ENCODE measurements around the gene GMIP. TPM values are rescaled to one million over a fixed set of nuclear protein-coding genes. Genes with fewer than 3 reads are reported as not detected.
A peak's percentile ranks its signal among the peaks of the same experiment; 100 is the strongest.

The GMIP gene
- total RNA-seq, 1 experiment from 2014 or later: 6.3 TPM

- peaks cover 12% of the 10 kb centered on the region; the same call in 1 of the 2 replicates for H3K36me3 ChIP-seq (ENCODE audit: low read depth, low read length)
- peaks cover 35% of the 10 kb centered on the region for H3K79me2 ChIP-seq (ENCODE audit: low read length)
- peak within 1 kb of the TSS; percentile 98 for H3K4me2 ChIP-seq (ENCODE audit: low read length)
- peak within 1 kb of the TSS; percentile 95 for H3K9ac ChIP-seq (ENCODE audit: low read length)
- no peak for TF ChIP-seq CTCF (conservative IDR thresholded peaks at IDR 0.05; ENCODE audit: low read depth, low read length)
- no peak for TF ChIP-seq EZH2 (IDR thresholded peaks at IDR 0.05; ENCODE audit: low read length, unreplicated experiment)
- TF ChIP-seq EZH2phosphoT487 (IDR thresholded peaks at IDR 0.05; ENCODE audit: borderline replicate concordance, low read length): no peak
- no peaks in the 10 kb centered on the region for H3K27me3 ChIP-seq (ENCODE audit: low read length)
- CTCF ChIA-PET: no interaction called here
- no peaks in the 10 kb centered on the region for H3K9me2 ChIP-seq (replicated peaks; ENCODE audit: low read length)
- BruUV-seq (replicated peaks): no TSS peak
- intact Hi-C loops (cut with micrococcal nuclease): no loop called here
- DNase-seq (peak; percentile 94), ATAC-seq (peak; percentile 86)
- no peaks in the 10 kb centered on the region for H3F3A ChIP-seq (ENCODE audit: low read length, unreplicated experiment)
- H3K27ac ChIP-seq (ENCODE audit: low read length): peak within 1 kb of the TSS; percentile 71
- peaks cover 11% of the 10 kb centered on the region for H3K4me1 ChIP-seq (ENCODE audit: insufficient read depth, low read length)
- peak within 1 kb of the TSS; percentile 83 for H2AFZ ChIP-seq (ENCODE audit: low read length)
- H4K20me1 ChIP-seq (ENCODE audit: low read length): 0 out of 2 replicates have a peak, but pooled peaks cover 7% of the 10 kb centered on the region
- no peaks in the 10 kb centered on the region for H3K9me3 ChIP-seq (ENCODE audit: low read length)
- POLR2A ChIA-PET (ENCODE audit: unreplicated experiment): no interaction called here
- H3K4me3 ChIP-seq (ENCODE audit: low read length): peak within 1 kb of the TSS; percentile 94
Measured at GRCh38 chr19:19663256-19664120, 20.0 kb upstream of the GMIP start, which contains the start of gene ATP13A1. Gene ATP13A1 (minus strand): TSS chr19:19663676. CDS start chr19:19663666, 10 bp downstream.

GRCh38 chr19:19662871-19663255, 19.4 kb upstream of the GMIP start:
- H3K9me3 ChIP-seq (ENCODE audit: low read length): no peaks in the 10 kb centered on the region
- intact Hi-C loops (cut with micrococcal nuclease): no loop called here
- peak overlapping the region; percentile 98 for H3K4me2 ChIP-seq (ENCODE audit: low read length)
- H3F3A ChIP-seq (ENCODE audit: low read length, unreplicated experiment): no peaks in the 10 kb centered on the region
- 0 out of 2 replicates have a peak, but pooled peaks cover 7% of the 10 kb centered on the region for H4K20me1 ChIP-seq (ENCODE audit: low read length)
- H3K79me2 ChIP-seq (ENCODE audit: low read length): peaks cover 35% of the 10 kb centered on the region
- peak overlapping the region; percentile 83 for H2AFZ ChIP-seq (ENCODE audit: low read length)
- ATAC-seq: peak; percentile 4
- POLR2A ChIA-PET (ENCODE audit: unreplicated experiment): no interaction called here
- TF ChIP-seq EZH2 (IDR thresholded peaks at IDR 0.05; ENCODE audit: low read length, unreplicated experiment) (no peak), CTCF (conservative IDR thresholded peaks at IDR 0.05; ENCODE audit: low read depth, low read length) (no peak), EZH2phosphoT487 (IDR thresholded peaks at IDR 0.05; ENCODE audit: borderline replicate concordance, low read length) (no peak)
- peak overlapping the region; percentile 95 for H3K9ac ChIP-seq (ENCODE audit: low read length)
- peak overlapping the region; percentile 94 for H3K4me3 ChIP-seq (ENCODE audit: low read length)
- peaks cover 11% of the 10 kb centered on the region for H3K4me1 ChIP-seq (ENCODE audit: insufficient read depth, low read length)
- no peaks in the 10 kb centered on the region for H3K9me2 ChIP-seq (replicated peaks; ENCODE audit: low read length)
- no peak for DNase-seq
- CTCF ChIA-PET: no interaction called here
- BruUV-seq (replicated peaks): no TSS peak
- H3K27ac ChIP-seq (ENCODE audit: low read length): peak overlapping the region; percentile 71
- H3K27me3 ChIP-seq (ENCODE audit: low read length): no peaks in the 10 kb centered on the region
- peaks cover 16% of the 10 kb centered on the region; the same call in 1 of the 2 replicates for H3K36me3 ChIP-seq (ENCODE audit: low read depth, low read length)

GRCh38 chr19:19662344-19662743, 18.9 kb upstream of the GMIP start:
- Histone ChIP-seq H3K27ac (ENCODE audit: low read length) (no peak overlapping the region), H3K36me3 (ENCODE audit: low read depth, low read length) (peaks cover 21% of the 10 kb centered on the region; the same call in 1 of the 2 replicates), H3F3A (ENCODE audit: low read length, unreplicated experiment) (no peaks in the 10 kb centered on the region), H3K4me3 (ENCODE audit: low read length) (peak overlapping the region; percentile 94), H3K79me2 (ENCODE audit: low read length) (peaks cover 35% of the 10 kb centered on the region), H3K4me2 (ENCODE audit: low read length) (peak overlapping the region; percentile 98), H4K20me1 (ENCODE audit: low read length) (0 out of 2 replicates have a peak, but pooled peaks cover 7% of the 10 kb centered on the region), H3K9me2 (replicated peaks; ENCODE audit: low read length) (no peaks in the 10 kb centered on the region), H3K9ac (ENCODE audit: low read length) (peak overlapping the region; percentile 95; the same call in 1 of the 2 replicates), H2AFZ (ENCODE audit: low read length) (no peak overlapping the region), H3K4me1 (ENCODE audit: insufficient read depth, low read length) (peaks cover 11% of the 10 kb centered on the region), H3K9me3 (ENCODE audit: low read length) (no peaks in the 10 kb centered on the region), H3K27me3 (ENCODE audit: low read length) (no peaks in the 10 kb centered on the region)
- no peak for DNase-seq
- ChIA-PET CTCF (no interaction called here), POLR2A (ENCODE audit: unreplicated experiment) (no interaction called here)
- TSS peak; percentile 73 for BruUV-seq (replicated peaks)
- TF ChIP-seq EZH2phosphoT487 (IDR thresholded peaks at IDR 0.05; ENCODE audit: borderline replicate concordance, low read length): no peak
- TF ChIP-seq CTCF (conservative IDR thresholded peaks at IDR 0.05; ENCODE audit: low read depth, low read length): no peak
- no peak for TF ChIP-seq EZH2 (IDR thresholded peaks at IDR 0.05; ENCODE audit: low read length, unreplicated experiment)
- intact Hi-C loops (cut with micrococcal nuclease): no loop called here
- ATAC-seq: no peak

All from PC-3 (cell line).